GM19438 (cell line): Measurements from ENCODE around the gene CPNE8.

Source experiments
- ATAC-seq: cut with Tn5 transposase; IDR thresholded peaks from one replicate; pipeline ENCODE4 v1.9.1; 2021; ENCODE audit warnings: low read depth; ENCODE audit not compliant: unreplicated experiment

Gene CPNE8

GRCh38 chr12:38898001-38898684 lies 7.2 kb downstream of the CPNE8 start:
- ATAC-seq, result no peak

DNA sequence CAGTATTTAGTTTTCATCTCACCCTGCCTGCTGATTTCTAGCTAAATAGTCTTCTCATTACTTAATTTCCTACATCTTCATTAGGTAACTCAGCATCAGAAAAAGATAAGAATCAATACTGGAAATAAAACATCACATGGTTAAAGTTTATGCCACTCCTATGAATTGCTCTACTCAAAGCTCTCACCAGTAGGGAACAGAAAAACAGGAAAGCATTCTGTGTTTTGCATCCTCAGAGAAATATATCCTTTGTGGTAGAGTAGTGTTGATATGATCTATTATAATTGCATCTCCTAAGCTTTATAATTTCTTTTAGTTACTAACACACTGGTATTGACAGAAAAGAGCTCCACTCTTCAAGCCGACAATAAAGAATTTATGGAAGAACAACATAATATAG lies 9.9 kb downstream of the CPNE8 start:
- no peak for ATAC-seq

DNA sequence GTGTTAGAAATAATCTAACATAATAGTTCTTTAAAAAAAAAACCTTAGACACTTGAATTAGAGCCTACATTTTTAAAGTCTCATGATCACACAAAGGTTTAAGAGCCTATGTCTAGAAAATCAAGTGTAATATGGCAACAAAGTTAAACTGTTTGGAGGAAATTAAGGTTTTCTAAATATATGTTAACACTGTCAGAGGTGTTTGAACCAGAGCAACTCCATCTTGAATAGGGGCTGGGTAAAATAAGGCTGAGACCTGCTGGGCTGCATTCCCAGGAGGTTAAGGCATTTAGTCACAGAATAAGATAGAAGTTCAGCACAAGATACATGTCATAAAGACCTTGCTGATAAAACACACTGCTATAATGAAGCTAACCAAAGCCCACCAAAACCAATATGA lies 12.4 kb downstream of the CPNE8 start:
- no peak for ATAC-seq

DNA sequence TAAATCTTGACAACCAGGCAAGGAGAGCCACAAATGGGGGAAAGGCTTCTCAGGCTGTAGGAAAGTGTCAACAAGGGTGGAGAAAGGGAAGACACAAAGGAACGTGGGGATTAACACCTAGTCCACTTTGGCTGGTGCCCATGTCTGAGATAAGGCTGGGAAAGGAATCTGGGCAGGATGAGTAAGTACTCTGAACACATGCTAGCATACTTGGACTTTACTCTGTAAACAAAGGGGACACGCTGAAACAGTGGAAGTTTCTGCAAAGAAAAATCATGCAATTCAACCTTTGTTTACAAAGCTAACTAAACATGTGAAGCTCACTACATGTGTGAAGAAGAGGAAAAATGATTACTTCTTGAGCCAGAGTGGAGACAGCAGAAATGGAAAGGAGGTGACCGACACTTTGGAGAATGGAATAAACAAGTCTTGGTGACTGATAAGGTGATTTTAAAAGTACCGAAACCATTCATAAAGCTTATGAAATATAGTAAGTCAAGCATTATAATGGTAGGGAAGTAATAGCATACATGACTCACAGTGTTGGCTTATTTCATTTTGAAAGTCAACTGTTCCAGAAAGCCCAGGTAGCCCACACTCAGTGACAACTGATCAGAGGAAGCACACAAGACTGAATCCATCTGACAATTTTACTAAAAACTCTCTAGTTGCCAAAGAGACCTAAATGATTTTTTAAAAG lies 13.2 kb downstream of the CPNE8 start:
- ATAC-seq, result no peak

- ATAC-seq, result no peak
Measured at GRCh38 chr12:38890102-38890855, 15.1 kb downstream of the CPNE8 start.

DNA sequence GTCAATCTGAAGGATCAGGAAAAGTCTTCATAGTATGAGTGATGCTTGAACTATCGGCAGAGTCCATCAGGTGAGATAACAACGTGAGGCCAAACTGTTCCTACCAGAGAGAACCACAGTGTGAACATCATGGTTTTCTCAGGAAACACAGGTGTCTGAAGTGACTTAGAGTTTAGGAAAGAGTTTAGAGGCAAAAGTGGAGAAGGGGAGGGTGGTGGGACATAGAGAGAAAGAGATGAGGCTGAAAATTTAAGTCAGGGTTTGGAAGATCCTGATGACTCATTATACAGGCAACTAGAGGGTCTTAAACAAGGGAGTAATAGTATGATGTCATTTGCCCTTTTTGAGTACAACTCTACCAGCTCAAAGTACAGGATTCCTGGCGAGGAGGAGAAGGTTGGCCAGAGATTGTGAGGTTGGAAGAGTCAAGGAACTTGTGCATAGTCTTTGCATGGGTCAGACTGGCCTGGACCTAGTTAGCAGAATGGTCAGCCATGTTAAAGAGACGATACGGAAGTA lies 16.0 kb downstream of the CPNE8 start:
- no peak for ATAC-seq

DNA sequence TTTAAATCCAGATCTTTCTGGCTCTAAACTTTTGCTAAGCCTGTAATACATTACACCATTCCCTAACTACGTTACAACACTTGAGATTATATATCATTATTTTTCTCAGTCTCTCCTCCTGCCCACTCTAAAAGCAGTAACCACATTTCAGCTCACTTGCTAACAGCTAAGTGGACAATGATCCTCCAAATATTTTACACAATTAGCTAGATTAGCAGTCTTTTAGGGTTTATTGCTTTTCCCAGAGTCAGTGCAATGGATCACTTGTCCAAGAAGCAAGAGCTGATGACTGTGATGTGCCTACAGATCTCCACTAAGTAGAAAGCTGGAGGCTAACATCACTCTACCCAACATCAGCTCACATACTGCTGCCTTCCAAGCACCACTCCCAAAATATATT lies 17.6 kb downstream of the CPNE8 start:
- no peak for ATAC-seq

DNA sequence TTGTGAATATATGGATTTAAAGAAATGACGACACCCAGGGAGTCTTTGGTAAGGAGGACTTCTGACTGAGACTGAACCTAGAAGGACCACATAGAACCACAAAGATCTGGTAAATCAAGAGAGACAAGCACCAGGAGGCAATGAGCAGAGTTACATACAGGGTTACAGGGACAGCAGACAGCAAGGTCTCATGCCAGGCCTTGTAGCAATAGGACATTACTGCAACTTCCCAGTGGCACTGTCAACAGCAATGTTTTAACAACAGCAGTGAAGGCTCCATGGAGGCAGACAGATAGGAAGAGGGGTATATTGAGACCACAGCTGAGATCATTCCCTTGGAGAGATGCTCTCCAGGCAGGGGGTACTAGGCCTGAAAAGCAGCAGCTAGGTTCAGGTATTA lies 18.5 kb downstream of the CPNE8 start:
- ATAC-seq, result no peak

DNA sequence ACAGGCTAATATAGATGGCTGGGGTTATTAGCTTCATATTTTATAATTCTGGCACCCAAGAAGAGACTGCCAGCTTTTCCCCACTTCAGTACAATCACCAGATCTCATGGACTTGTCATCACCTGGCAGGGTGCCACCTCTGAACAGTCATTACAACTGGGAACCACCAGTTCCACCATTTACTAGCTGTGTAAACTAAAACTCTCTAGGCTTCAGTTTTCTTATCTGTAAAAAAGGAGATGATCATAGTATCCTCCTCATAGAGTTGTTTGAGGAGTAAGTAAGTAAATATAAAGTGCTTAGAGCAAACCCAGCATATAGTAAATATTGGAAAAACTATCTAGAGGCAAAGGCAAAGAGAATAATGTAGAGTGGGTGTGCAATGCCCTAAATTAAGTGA lies 19.3 kb downstream of the CPNE8 start:
- no peak for ATAC-seq

GRCh38 chr12:38884666-38885065 lies 20.7 kb downstream of the CPNE8 start:
- no peak for ATAC-seq

- ATAC-seq, result no peak
Measured at GRCh38 chr12:38883629-38884134, 21.7 kb downstream of the CPNE8 start.

DNA sequence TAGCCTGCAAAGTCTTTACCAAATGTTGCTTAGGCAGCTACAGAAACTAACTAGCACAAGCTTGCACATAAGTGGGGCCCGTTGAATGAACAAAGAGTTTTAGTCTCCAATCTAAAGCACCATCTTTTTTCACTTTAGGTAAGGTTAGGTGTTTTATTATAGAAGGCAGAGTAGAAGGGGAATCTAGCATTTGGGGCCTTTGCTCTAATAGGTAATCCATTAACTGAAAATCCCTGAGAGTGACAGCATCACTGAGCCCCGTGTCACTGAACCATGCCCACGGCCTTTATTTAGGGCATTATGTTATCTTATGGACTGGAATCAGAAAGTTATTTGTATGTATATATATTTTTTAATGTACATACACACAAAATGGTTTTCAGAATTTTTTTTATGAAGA lies 25.1 kb downstream of the CPNE8 start:
- peak; percentile 52 for ATAC-seq

GRCh38 chr12:38878986-38879385 lies 26.4 kb downstream of the CPNE8 start:
- ATAC-seq, result no peak

GRCh38 chr12:38878333-38878705 lies 27.1 kb downstream of the CPNE8 start:
- ATAC-seq, result no peak

GRCh38 chr12:38875586-38876228 lies 29.7 kb downstream of the CPNE8 start:
- ATAC-seq, result no peak

DNA sequence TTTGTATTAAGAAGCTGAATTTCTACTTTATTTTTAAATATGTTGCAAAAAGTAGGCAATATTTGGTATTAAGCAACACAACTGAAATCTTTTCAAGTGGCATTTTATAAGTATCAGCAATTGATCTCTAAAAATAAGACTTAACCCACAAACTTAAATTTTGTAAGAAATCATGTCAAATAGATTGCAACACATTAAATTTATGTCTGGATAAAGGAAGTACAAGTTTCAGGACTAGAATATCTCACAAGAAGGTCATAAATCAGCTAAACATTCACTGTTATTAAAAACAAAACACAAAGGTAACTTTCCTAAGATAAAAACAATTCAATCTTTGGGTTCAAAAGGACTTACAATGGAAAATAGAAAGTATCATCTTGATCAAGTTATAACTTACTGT lies 32.8 kb downstream of the CPNE8 start:
- no peak for ATAC-seq

DNA sequence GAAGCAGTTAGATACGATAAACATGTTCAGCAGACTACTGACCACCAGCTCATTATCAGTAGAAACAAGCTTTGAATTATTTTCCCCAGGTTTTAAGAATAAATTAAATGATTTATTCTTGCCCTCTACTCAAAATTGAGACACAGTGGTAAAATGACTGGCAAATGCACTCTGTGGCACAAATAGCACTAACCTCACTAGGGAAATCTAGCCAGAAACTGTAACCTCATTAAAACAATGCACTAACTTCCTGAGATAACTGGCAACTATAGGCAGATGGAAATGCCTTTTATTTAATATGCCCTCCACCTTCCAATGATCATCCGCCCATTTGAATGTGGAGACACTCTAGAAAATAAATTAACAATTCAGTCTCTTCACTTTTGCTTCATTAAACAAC lies 33.2 kb downstream of the CPNE8 start:
- ATAC-seq, result no peak

GRCh38 chr12:38869036-38869435 lies 36.4 kb downstream of the CPNE8 start:
- no peak for ATAC-seq

DNA sequence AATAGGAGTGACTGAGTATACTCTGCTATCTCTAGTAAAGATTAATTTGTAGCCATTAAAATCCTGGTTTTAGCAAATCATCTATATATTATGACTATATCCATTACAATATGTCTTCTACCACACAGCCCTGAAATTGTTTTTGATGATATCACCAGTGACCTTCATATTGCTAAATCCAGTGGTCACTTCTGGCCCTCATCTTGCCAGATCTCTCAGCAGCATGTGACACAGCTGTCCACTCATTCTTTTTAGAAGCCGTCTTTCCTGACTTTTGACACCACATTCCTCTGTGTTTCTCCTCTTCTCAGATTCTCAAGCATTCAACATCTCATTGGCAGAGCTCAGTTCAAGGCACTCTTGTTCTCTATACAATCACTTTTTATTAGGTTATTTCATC lies 54.9 kb downstream of the CPNE8 start:
- ATAC-seq, result no peak

GRCh38 chr12:38847247-38847646 lies 58.1 kb downstream of the CPNE8 start:
- no peak for ATAC-seq

DNA sequence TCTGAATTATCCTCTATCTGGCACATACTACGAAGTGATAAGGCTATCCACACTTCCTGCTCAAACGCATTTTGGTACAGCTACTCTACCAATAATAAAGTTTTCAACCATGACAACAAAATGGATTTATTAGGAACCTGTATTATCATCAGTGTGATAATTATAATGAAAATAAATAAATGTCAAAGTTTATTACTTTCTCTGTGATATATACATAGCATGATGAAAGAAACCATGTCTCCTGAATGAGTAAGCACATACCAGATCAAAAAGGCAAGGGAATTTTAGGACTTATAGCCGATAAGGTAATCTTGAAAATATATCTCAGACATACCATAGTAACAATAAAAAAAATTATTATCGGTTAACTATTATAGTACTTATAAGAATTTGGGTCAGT lies 61.1 kb downstream of the CPNE8 start:
- ATAC-seq, result no peak
